GM12878 (cell line): ENCODE results near the gene DNAJC5G. TPM values are rescaled to one million over a fixed set of nuclear protein-coding genes. Genes with fewer than 3 reads are reported as not detected.

Experiments used
- ATAC-seq: fragments of 200-7000 bp; cut with Tn5 transposase; 3 replicates; pipeline ENCODE4 v1.9.1; 2020; ENCODE audit warnings: mild to moderate bottlenecking, moderate library complexity
- BruUV-seq: library from RNA; stranded (reverse); fragments of 400-500 nt; replicated peaks from 2 replicates; lab custom pipeline; 2021; lab: Mats Ljungman, UMichigan
- CTCF ChIA-PET: fragments of 300-600 bp; sonication (Branson Sonifier 250); formaldehyde crosslinking; extraction: SDS; loops from one replicate; lab custom pipeline; 2021; ENCODE audit warnings: inconsistent platforms; lab: Yijun Ruan, JAX
- POLR2A ChIA-PET: fragments of 350-600 bp; formaldehyde crosslinking; extraction: SDS; loops from one replicate; lab custom pipeline; 2021; ENCODE audit warnings: inconsistent platforms; lab: Charles Lee
- RAD21 ChIA-PET: fragments of 300-600 bp; sonication (Branson Sonifier 250); formaldehyde crosslinking; loops from one replicate; lab custom pipeline; 2023; ENCODE audit warnings: antibody characterized with exemption; ENCODE audit not compliant: unreplicated experiment; lab: Charles Lee
- SMC1A ChIA-PET: fragments of 300-600 bp; sonication (Branson Sonifier 250); formaldehyde crosslinking; loops from one replicate; lab custom pipeline; 2023; ENCODE audit not compliant: unreplicated experiment, uncharacterized antibody; lab: Charles Lee
- DNase-seq: peaks from one replicate; pipeline ENCODE4 v3.0.0-alpha.2; 2011; ENCODE audit warnings: low read depth, low spot score
- FAIRE-seq: peaks from 3 replicates; lab custom pipeline; 2011; peaks lifted over from hg19 to GRCh38; lab: Jason Lieb, UNC
- H2AFZ ChIP-seq: 2 replicates; pipeline ENCODE4 v1.6.0; 2011; ENCODE audit warnings: low read depth, low read length, control low read depth; ENCODE audit not compliant: control insufficient read depth
- H3K27ac ChIP-seq: 2 replicates; pipeline ENCODE4 v1.5.1; 2011; ENCODE audit warnings: control low read depth; ENCODE audit not compliant: control insufficient read depth, insufficient read depth
- H3K27me3 ChIP-seq, 2 experiments: replicated peaks in 1 of 2; 2 replicates each; pipeline versions ENCODE4 v1.6.0 to v1.6.1; 2011; ENCODE audit warnings: low read length in 1 of 2; ENCODE audit not compliant: control insufficient read depth in 2 of 2, insufficient read depth in 2 of 2
- H3K36me3 ChIP-seq, 2 experiments: 2 replicates each; pipeline ENCODE4 v1.5.1; 2011; ENCODE audit warnings: low read length in 1 of 2; ENCODE audit not compliant: control insufficient read depth in 2 of 2, insufficient read depth in 2 of 2
- H3K4me1 ChIP-seq: 2 replicates; pipeline ENCODE4 v1.6.1; 2011; ENCODE audit warnings: mild to moderate bottlenecking, low read length, moderate library complexity, mixed read lengths; ENCODE audit not compliant: control insufficient read depth, insufficient read depth
- H3K4me2 ChIP-seq: 2 replicates; pipeline ENCODE4 v1.6.0; 2011; ENCODE audit warnings: control low read depth; ENCODE audit not compliant: control insufficient read depth, insufficient read depth
- H3K4me3 ChIP-seq: fragments of 200-600 bp; sonication (generic); 2 replicates; pipeline ENCODE4 v1.5.1; 2016
- H3K79me2 ChIP-seq: 2 replicates; pipeline ENCODE4 v1.6.0; 2011; ENCODE audit warnings: low read length; ENCODE audit not compliant: control insufficient read depth, insufficient read depth
- H3K9ac ChIP-seq: 2 replicates; pipeline ENCODE4 v1.8.0; 2011; ENCODE audit warnings: low read length, control low read depth, mixed read lengths; ENCODE audit not compliant: control insufficient read depth, insufficient read depth
- H3K9me3 ChIP-seq: replicated peaks from 3 replicates; pipeline ENCODE4 v1.5.1; 2011; ENCODE audit warnings: mild to moderate bottlenecking, low read length; ENCODE audit not compliant: control insufficient read depth, insufficient read depth
- H4K20me1 ChIP-seq: 2 replicates; pipeline ENCODE4 v1.6.0; 2011; ENCODE audit not compliant: control insufficient read depth, insufficient read depth
- DPF2 ChIP-seq: fragments of 450-650 bp; IDR thresholded peaks from 2 replicates; pipeline ENCODE4 v1.6.1; 2017; ENCODE audit warnings: mild to moderate bottlenecking
- ESRRA ChIP-seq: IDR thresholded peaks from 2 replicates; pipeline ENCODE4 v1.6.1; 2012; ENCODE audit warnings: mild to moderate bottlenecking, low read length, improper control_type of control experiment
- EZH2 ChIP-seq: IDR thresholded peaks from 2 replicates; pipeline ENCODE4 v1.6.1; 2012; ENCODE audit warnings: low read depth, mild to moderate bottlenecking, control low read depth, inconsistent platforms, low read length, borderline replicate concordance; ENCODE audit not compliant: control insufficient read depth
- HDGF ChIP-seq: fragments of 450-650 bp; IDR thresholded peaks from 2 replicates; pipeline ENCODE4 v1.6.1; 2016; ENCODE audit warnings: antibody characterized with exemption
- KAT2A ChIP-seq: conservative IDR thresholded peaks from 2 replicates; pipeline ENCODE4 v1.6.1; 2011; ENCODE audit warnings: low read depth, low read length; ENCODE audit not compliant: control insufficient read depth
- KDM1A ChIP-seq: fragments of 200-600 bp; sonication (generic); IDR thresholded peaks from 2 replicates; pipeline ENCODE4 v1.6.1; 2016; ENCODE audit warnings: borderline replicate concordance
- MYC ChIP-seq: IDR thresholded peaks from 2 replicates; pipeline ENCODE4 v1.6.1; 2011; ENCODE audit warnings: mild to moderate bottlenecking, low read length, moderate library complexity, inconsistent platforms; ENCODE audit not compliant: insufficient read depth, insufficient replicate concordance, insufficient read length, severe bottlenecking
- NR2F1 ChIP-seq: fragments of 450-650 bp; conservative IDR thresholded peaks from 2 replicates; pipeline ENCODE4 v1.6.1; 2017; ENCODE audit warnings: mild to moderate bottlenecking
- SPI1 ChIP-seq: IDR thresholded peaks from 2 replicates; pipeline ENCODE4 v1.6.1; 2011; ENCODE audit warnings: low read depth, mild to moderate bottlenecking, low read length, moderate library complexity, borderline replicate concordance; ENCODE audit not compliant: insufficient read depth
- STAT1 ChIP-seq: fragments of 450-650 bp; conservative IDR thresholded peaks from 2 replicates; pipeline ENCODE4 v1.6.1; 2014; ENCODE audit warnings: antibody characterized with exemption, mild to moderate bottlenecking
- TARDBP ChIP-seq: IDR thresholded peaks from 2 replicates; pipeline ENCODE4 v1.6.1; 2016; ENCODE audit warnings: borderline replicate concordance
- ZBED1 ChIP-seq: IDR thresholded peaks from 2 replicates; pipeline ENCODE4 v1.6.1; 2016; ENCODE audit warnings: borderline replicate concordance
- ZZZ3 ChIP-seq: IDR thresholded peaks from 2 replicates; pipeline ENCODE4 v1.6.1; 2011; ENCODE audit warnings: low read depth; ENCODE audit not compliant: control insufficient read depth, insufficient read length
- WGBS: methylation state at CpG from one replicate; pipeline ENCODE4 v1.1.6; 2016; ENCODE audit warnings: low lambda C conversion rate; ENCODE audit not compliant: insufficient replicate concordance, insufficient coverage; ENCODE audit errors: missing lambda C conversion rate; 5-methylcytosine and 5-hydroxymethylcytosine counted together
- in situ Hi-C: fragments of 300-500 bp; cut with MboI; formaldehyde crosslinking; loops from 9 replicates; pipeline ENCODE4 v1.14.3; 2018; ENCODE audit warnings: mixed read lengths
- intact Hi-C: fragments of 100-400 bp; cut with micrococcal nuclease; formaldehyde crosslinking; loops from one replicate; pipeline ENCODE4 v1.14.2; 2022; ENCODE audit not compliant: unreplicated experiment
- polyA plus RNA-seq, 11 experiments: library from polyadenylated mRNA; depleted of rRNA in 4 of 11; unstranded in 6 of 11; stranded (reverse) in 5 of 11; fragments of >200 nt; fragmentation: Nextera tagmentation in 4 of 11; fragmentation: Illumina TruSeq in 1 of 11; extraction: Ambion mirVana in 4 of 11; extraction: Trizol in 1 of 11; gene quantifications; 1 replicate in 1 of 11; 2 replicates in 10 of 11; pipeline versions ENCODE4 v1.2.1 to v1.2.3, GENCODE V29; 2011 to 2016; ENCODE audit warnings: inconsistent platforms in 2 of 11, missing spikeins in 2 of 11, low read depth in 1 of 11
- total RNA-seq, 4 experiments: library from RNA; depleted of rRNA in 3 of 4; stranded (reverse); fragments of >200 nt in 3 of 4; fragmentation: Illumina TruSeq in 1 of 4; extraction: Trizol in 1 of 4; gene quantifications; 2 replicates each; pipeline versions ENCODE4 v1.2.1 to v1.2.3, GENCODE V29; 2013 to 2021
- TF ChIP-seq, protein P1 (sequence below): fragments of 450-650 bp; IDR thresholded peaks from 2 replicates; pipeline ENCODE4 v1.6.1; 2017; ENCODE audit warnings: mild to moderate bottlenecking, moderate library complexity
- TF ChIP-seq, protein P2 (sequence below): IDR thresholded peaks from 2 replicates; pipeline ENCODE4 v1.6.1; 2012; ENCODE audit warnings: low read depth, low read length, improper control_type of control experiment
- TF ChIP-seq, protein P3 (sequence below): fragments of 450-650 bp; IDR thresholded peaks from 2 replicates; pipeline ENCODE4 v1.6.1; 2016; ENCODE audit warnings: mild to moderate bottlenecking
- TF ChIP-seq, protein P4 (sequence below): IDR thresholded peaks from 2 replicates; pipeline ENCODE4 v1.6.1; 2012; ENCODE audit warnings: low read depth, low read length, improper control_type of control experiment

DNAJC5G gene
- total and polyA plus RNA-seq, 10 of the 15 experiments (the other 5 are each of a cell fraction or from before 2014, with no cell fraction given): not detected

DNA sequence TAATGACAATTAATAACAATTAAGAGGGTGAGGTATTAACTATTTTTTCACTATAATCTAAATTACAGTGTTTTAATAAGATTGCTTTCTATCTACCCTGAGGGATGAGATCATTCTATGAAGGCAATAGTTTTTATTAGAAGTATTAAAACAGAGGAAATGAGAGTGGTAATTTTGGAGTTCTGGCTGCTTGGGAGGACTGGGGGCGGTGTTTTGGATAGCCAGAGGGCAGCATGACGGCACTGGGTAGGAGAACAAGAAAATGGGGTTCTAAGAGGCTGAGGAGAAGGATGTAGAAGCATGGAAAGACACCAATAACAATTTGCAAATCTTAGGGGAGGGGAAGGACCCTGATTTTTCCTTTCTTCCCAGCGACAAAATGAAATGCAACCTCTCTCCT lies 5.1 kb upstream of the DNAJC5G start:
- ChIA-PET CTCF (interaction anchor here (0.8 to 7.9 kb wide), 4 partner anchors 9 to 189 kb away, joined by 3 to 52 read pairs (median 3); no protein-coding TSS in a partner anchor), POLR2A (no interaction called here), SMC1A (interaction anchor here (0.5 to 1.5 kb wide), 3 partner anchors 9 to 162 kb away, joined by 3 to 9 read pairs (median 3); no protein-coding TSS in a partner anchor)
- WGBS: 63% methylated on average over 3 of the region's 3 CpGs
- no TSS peak for BruUV-seq
- peaks cover 5% of the 10 kb centered on the region; the same call in 1 of the 2 replicates for H3K4me1 ChIP-seq
- no peak overlapping the region for H3K9ac ChIP-seq
- H3K27me3 ChIP-seq: peaks cover 0 to 3% of the 10 kb centered on the region in 2 experiments; a peak in 3 of 4 replicates
- FAIRE-seq (no peak), ATAC-seq (no peak), DNase-seq (no peak)
- in situ Hi-C loops: no loop called here
- H4K20me1 ChIP-seq: no peaks in the 10 kb centered on the region
- no peak overlapping the region for H2AFZ ChIP-seq
- intact Hi-C loops: no loop called here
- H3K4me2 ChIP-seq: no peak overlapping the region
- no peaks in the 10 kb centered on the region for H3K9me3 ChIP-seq
- no peak overlapping the region for H3K4me3 ChIP-seq
- TF ChIP-seq, protein P1, sequence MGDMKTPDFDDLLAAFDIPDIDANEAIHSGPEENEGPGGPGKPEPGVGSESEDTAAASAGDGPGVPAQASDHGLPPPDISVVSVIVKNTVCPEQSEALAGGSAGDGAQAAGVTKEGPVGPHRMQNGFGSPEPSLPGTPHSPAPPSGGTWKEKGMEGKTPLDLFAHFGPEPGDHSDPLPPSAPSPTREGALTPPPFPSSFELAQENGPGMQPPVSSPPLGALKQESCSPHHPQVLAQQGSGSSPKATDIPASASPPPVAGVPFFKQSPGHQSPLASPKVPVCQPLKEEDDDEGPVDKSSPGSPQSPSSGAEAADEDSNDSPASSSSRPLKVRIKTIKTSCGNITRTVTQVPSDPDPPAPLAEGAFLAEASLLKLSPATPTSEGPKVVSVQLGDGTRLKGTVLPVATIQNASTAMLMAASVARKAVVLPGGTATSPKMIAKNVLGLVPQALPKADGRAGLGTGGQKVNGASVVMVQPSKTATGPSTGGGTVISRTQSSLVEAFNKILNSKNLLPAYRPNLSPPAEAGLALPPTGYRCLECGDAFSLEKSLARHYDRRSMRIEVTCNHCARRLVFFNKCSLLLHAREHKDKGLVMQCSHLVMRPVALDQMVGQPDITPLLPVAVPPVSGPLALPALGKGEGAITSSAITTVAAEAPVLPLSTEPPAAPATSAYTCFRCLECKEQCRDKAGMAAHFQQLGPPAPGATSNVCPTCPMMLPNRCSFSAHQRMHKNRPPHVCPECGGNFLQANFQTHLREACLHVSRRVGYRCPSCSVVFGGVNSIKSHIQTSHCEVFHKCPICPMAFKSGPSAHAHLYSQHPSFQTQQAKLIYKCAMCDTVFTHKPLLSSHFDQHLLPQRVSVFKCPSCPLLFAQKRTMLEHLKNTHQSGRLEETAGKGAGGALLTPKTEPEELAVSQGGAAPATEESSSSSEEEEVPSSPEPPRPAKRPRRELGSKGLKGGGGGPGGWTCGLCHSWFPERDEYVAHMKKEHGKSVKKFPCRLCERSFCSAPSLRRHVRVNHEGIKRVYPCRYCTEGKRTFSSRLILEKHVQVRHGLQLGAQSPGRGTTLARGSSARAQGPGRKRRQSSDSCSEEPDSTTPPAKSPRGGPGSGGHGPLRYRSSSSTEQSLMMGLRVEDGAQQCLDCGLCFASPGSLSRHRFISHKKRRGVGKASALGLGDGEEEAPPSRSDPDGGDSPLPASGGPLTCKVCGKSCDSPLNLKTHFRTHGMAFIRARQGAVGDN: no peak
- TF ChIP-seq, protein P2, sequence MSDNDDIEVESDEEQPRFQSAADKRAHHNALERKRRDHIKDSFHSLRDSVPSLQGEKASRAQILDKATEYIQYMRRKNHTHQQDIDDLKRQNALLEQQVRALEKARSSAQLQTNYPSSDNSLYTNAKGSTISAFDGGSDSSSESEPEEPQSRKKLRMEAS: no peak
- TF ChIP-seq ZZZ3 (no peak), KDM1A (no peak), ZBED1 (no peak), SPI1 (no peak), EZH2 (no peak), ESRRA (no peak), TARDBP (no peak), MYC (no peak), STAT1 (no peak), HDGF (no peak), KAT2A (no peak), DPF2 (no peak), NR2F1 (no peak)
- TF ChIP-seq, protein P3, sequence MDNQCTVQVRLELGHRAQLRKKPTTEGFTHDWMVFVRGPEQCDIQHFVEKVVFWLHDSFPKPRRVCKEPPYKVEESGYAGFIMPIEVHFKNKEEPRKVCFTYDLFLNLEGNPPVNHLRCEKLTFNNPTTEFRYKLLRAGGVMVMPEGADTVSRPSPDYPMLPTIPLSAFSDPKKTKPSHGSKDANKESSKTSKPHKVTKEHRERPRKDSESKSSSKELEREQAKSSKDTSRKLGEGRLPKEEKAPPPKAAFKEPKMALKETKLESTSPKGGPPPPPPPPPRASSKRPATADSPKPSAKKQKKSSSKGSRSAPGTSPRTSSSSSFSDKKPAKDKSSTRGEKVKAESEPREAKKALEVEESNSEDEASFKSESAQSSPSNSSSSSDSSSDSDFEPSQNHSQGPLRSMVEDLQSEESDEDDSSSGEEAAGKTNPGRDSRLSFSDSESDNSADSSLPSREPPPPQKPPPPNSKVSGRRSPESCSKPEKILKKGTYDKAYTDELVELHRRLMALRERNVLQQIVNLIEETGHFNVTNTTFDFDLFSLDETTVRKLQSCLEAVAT: no peak
- TF ChIP-seq, protein P4, sequence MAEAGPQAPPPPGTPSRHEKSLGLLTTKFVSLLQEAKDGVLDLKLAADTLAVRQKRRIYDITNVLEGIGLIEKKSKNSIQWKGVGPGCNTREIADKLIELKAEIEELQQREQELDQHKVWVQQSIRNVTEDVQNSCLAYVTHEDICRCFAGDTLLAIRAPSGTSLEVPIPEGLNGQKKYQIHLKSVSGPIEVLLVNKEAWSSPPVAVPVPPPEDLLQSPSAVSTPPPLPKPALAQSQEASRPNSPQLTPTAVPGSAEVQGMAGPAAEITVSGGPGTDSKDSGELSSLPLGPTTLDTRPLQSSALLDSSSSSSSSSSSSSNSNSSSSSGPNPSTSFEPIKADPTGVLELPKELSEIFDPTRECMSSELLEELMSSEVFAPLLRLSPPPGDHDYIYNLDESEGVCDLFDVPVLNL: no peak
- TF ChIP-seq, all 136 proteins: peak for 0
- Histone ChIP-seq H3K36me3 (no peaks in the 10 kb centered on the region), H3K79me2 (no peaks in the 10 kb centered on the region), H3K27ac (no peak overlapping the region)
- RAD21 ChIA-PET: interaction anchor here (1.2 kb wide), 1 partner anchor 10 kb away, joined by 7 read pairs; no protein-coding TSS in a partner anchor
